IMR-90 (cell line): ENCODE data around the gene COL6A5.

Experiments
- BHLHE40 ChIP-seq: fragments of 150-350 bp; IDR thresholded peaks from 2 replicates; pipeline ENCODE4 v1.6.1; 2016; ENCODE audit warnings: mild to moderate bottlenecking, low read depth, low read length
- CEBPB ChIP-seq: IDR thresholded peaks from 2 replicates; pipeline ENCODE4 v1.6.1; 2012; ENCODE audit warnings: low read depth, low read length, improper control_type of control experiment
- CTCF ChIP-seq: conservative IDR thresholded peaks from 2 replicates; pipeline ENCODE4 v1.5.1; 2012; ENCODE audit warnings: mild to moderate bottlenecking, low read depth, low read length, improper control_type of control experiment
- MAFK ChIP-seq: IDR thresholded peaks from 2 replicates; pipeline ENCODE4 v1.6.1; 2012; ENCODE audit warnings: low read depth, low read length, improper control_type of control experiment
- MXI1 ChIP-seq: IDR thresholded peaks from 2 replicates; pipeline ENCODE4 v1.6.1; 2012; ENCODE audit warnings: low read depth, mild to moderate bottlenecking, low read length, moderate library complexity, borderline replicate concordance
- POLR2A ChIP-seq: IDR thresholded peaks from 2 replicates; pipeline ENCODE4 v1.6.1; 2012; ENCODE audit warnings: mild to moderate bottlenecking, low read depth, low read length
- RAD21 ChIP-seq: IDR thresholded peaks from 2 replicates; pipeline ENCODE4 v1.6.1; 2012; ENCODE audit warnings: low read length, improper control_type of control experiment
- RCOR1 ChIP-seq: IDR thresholded peaks from 2 replicates; pipeline ENCODE4 v1.6.1; 2012; ENCODE audit warnings: mild to moderate bottlenecking, low read length, improper control_type of control experiment; ENCODE audit not compliant: insufficient replicate concordance
- RFX5 ChIP-seq: IDR thresholded peaks from 2 replicates; pipeline ENCODE4 v1.8.0; 2012; ENCODE audit warnings: low read depth, mild to moderate bottlenecking, low read length, moderate library complexity
- SMC3 ChIP-seq: fragments of 150-350 bp; IDR thresholded peaks from 2 replicates; pipeline ENCODE4 v1.6.1; 2016; ENCODE audit warnings: low read depth, mild to moderate bottlenecking, antibody characterized with exemption, low read length, moderate library complexity
- TF ChIP-seq, protein P1 (sequence below): fragments of 150-350 bp; IDR thresholded peaks from 2 replicates; pipeline ENCODE4 v1.6.1; 2016; ENCODE audit warnings: low read depth, mild to moderate bottlenecking, low read length, moderate library complexity, borderline replicate concordance
- TF ChIP-seq, protein P2 (sequence below): fragments of 150-350 bp; IDR thresholded peaks from 2 replicates; pipeline ENCODE4 v1.6.1; 2017; ENCODE audit warnings: mild to moderate bottlenecking, antibody characterized with exemption, low read length, low read depth

DNA sequence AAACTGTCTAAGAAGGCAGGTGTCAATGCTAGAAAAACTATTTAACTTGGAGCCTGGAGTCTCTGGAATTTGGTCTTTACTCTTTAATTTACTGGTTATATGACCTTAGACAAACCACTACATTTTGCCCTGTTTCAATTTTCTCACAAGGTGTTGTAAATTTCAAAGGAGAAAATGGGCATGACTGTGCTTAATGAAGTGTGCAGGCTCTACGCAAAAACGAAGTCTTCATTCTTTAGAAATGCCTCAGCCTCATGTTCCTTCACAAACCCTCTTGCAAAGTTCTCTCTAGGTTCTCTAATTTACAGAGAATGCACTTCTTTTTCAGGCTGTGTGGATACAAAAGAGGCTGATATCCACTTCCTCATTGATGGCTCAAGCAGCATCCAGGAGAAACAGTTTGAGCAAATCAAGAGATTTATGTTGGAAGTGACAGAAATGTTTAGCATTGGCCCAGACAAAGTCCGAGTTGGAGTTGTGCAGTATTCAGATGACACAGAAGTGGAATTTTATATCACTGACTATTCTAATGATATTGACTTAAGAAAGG, 39.1 kb downstream of the COL6A5 start:
- TF ChIP-seq POLR2A (no peak), CTCF (no peak), CEBPB (no peak), MXI1 (no peak), MAFK (no peak), RAD21 (no peak), SMC3 (no peak), RFX5 (no peak), BHLHE40 (no peak), RCOR1 (no peak)
- TF ChIP-seq, protein P1, sequence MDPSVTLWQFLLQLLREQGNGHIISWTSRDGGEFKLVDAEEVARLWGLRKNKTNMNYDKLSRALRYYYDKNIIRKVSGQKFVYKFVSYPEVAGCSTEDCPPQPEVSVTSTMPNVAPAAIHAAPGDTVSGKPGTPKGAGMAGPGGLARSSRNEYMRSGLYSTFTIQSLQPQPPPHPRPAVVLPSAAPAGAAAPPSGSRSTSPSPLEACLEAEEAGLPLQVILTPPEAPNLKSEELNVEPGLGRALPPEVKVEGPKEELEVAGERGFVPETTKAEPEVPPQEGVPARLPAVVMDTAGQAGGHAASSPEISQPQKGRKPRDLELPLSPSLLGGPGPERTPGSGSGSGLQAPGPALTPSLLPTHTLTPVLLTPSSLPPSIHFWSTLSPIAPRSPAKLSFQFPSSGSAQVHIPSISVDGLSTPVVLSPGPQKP, result no peak
- TF ChIP-seq, protein P2, sequence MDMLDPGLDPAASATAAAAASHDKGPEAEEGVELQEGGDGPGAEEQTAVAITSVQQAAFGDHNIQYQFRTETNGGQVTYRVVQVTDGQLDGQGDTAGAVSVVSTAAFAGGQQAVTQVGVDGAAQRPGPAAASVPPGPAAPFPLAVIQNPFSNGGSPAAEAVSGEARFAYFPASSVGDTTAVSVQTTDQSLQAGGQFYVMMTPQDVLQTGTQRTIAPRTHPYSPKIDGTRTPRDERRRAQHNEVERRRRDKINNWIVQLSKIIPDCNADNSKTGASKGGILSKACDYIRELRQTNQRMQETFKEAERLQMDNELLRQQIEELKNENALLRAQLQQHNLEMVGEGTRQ, result no peak
